DND-41 (cell line): Measurements from ENCODE around the gene MEPE.

ENCODE experiments used
- ATAC-seq: fragments of 200-7000 bp; cut with Tn5 transposase; 3 replicates; pipeline ENCODE4 v1.9.1; 2021; ENCODE audit warnings: low read depth; ENCODE audit not compliant: insufficient read depth
- DNase-seq: peaks from one replicate; pipeline ENCODE4 v3.0.0-alpha.2; 2020
- H2AFZ ChIP-seq: 2 replicates; pipeline ENCODE4 v1.6.0; 2012; ENCODE audit warnings: low read depth, low read length
- H3K27ac ChIP-seq: 2 replicates; pipeline ENCODE4 v1.5.1; 2012; ENCODE audit warnings: low read length, inconsistent platforms
- H3K27me3 ChIP-seq: fragments of 200-600 bp; sonication (generic); 2 replicates; pipeline ENCODE4 v1.6.0; 2012; ENCODE audit warnings: low read length, mild to moderate bottlenecking, inconsistent platforms; ENCODE audit not compliant: insufficient read depth, poor library complexity
- H3K36me3 ChIP-seq: 2 replicates; pipeline ENCODE4 v1.5.1; 2012; ENCODE audit warnings: low read length, inconsistent platforms; ENCODE audit not compliant: insufficient read depth
- H3K4me1 ChIP-seq: 2 replicates; pipeline ENCODE4 v1.5.1; 2012; ENCODE audit warnings: mild to moderate bottlenecking, low read length; ENCODE audit not compliant: insufficient read depth
- H3K4me2 ChIP-seq: 2 replicates; pipeline ENCODE4 v1.6.0; 2012; ENCODE audit warnings: mild to moderate bottlenecking, moderate library complexity, low read length, inconsistent platforms; ENCODE audit not compliant: insufficient read depth
- H3K4me3 ChIP-seq, 2 experiments: fragments of 200-600 bp in 1 of 2; shearing (Covaris generic) in 1 of 2; 2 replicates each; pipeline ENCODE4 v1.5.1; 2012 to 2016; ENCODE audit warnings: inconsistent platforms in 2 of 2, low read length in 2 of 2, mild to moderate bottlenecking in 2 of 2, low read depth in 1 of 2, moderate library complexity in 1 of 2
- H3K79me2 ChIP-seq: 2 replicates; pipeline ENCODE4 v1.6.0; 2012; ENCODE audit warnings: low read length, inconsistent platforms; ENCODE audit not compliant: insufficient read depth
- H3K9ac ChIP-seq: 2 replicates; pipeline ENCODE4 v1.6.0; 2012; ENCODE audit warnings: low read depth, mild to moderate bottlenecking, inconsistent platforms, low read length, moderate library complexity
- H3K9me3 ChIP-seq: 2 replicates; pipeline ENCODE4 v1.5.1; 2012; ENCODE audit warnings: low read length, moderate library complexity, mild to moderate bottlenecking, inconsistent platforms; ENCODE audit not compliant: insufficient read depth, severe bottlenecking
- H4K20me1 ChIP-seq: 2 replicates; pipeline ENCODE4 v1.6.0; 2012; ENCODE audit warnings: low read length; ENCODE audit not compliant: insufficient read depth
- CTCF ChIP-seq: IDR thresholded peaks from 2 replicates; pipeline ENCODE4 v1.5.1; 2012; ENCODE audit warnings: borderline replicate concordance, low read length, moderate library complexity, mild to moderate bottlenecking; ENCODE audit not compliant: poor library complexity, severe bottlenecking; ENCODE audit errors: extremely low read depth
- EZH2 ChIP-seq: IDR thresholded peaks from 3 replicates; pipeline ENCODE4 v1.6.1; 2012; ENCODE audit warnings: borderline replicate concordance, low read depth, mild to moderate bottlenecking, moderate library complexity, low read length, inconsistent platforms; ENCODE audit not compliant: severe bottlenecking

MEPE gene

DNA sequence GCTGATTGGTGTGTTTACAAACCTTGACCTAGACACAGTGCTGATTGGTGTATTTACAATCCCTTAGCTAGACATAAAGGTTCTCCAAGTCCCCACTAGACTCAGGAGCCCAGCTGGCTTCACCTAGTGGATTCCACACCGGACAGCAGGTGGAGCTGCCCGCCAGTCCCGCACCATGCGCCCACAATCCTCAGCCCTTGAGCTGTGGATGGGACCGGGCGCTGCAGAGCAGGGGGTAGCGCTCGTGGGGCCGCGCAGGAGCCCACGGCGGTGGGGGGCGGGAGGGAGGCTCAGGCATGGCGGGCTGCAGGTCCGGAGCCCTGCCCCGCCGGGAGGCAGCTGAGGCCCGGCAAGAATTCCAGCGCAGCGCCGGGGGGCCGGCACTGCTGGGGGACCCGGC lies 30.7 kb downstream of the MEPE start:
- Histone ChIP-seq H4K20me1 (no peaks in the 10 kb centered on the region), H3K9ac (no peak overlapping the region), H3K79me2 (no peaks in the 10 kb centered on the region), H3K27ac (no peak overlapping the region), H3K9me3 (no peaks in the 10 kb centered on the region), H3K36me3 (no peaks in the 10 kb centered on the region), H3K27me3 (peaks cover 2% of the 10 kb centered on the region), H2AFZ (no peak overlapping the region), H3K4me3 (no peak overlapping the region), H3K4me2 (no peak overlapping the region), H3K4me1 (no peaks in the 10 kb centered on the region)
- TF ChIP-seq EZH2: no peak
- TF ChIP-seq CTCF: no peak
- DNase-seq: no peak
- no peak for ATAC-seq

GRCh38 chr4:87864321-87864720 lies 31.6 kb downstream of the MEPE start:
- H3K27ac ChIP-seq: no peak overlapping the region
- DNase-seq (no peak), ATAC-seq (no peak)
- H3K4me3 ChIP-seq: no peak overlapping the region
- H3K79me2 ChIP-seq: no peaks in the 10 kb centered on the region
- H3K36me3 ChIP-seq: no peaks in the 10 kb centered on the region
- H3K9ac ChIP-seq: no peak overlapping the region
- no peaks in the 10 kb centered on the region for H3K9me3 ChIP-seq
- no peak overlapping the region for H2AFZ ChIP-seq
- H3K27me3 ChIP-seq: peaks cover 2% of the 10 kb centered on the region
- no peaks in the 10 kb centered on the region for H3K4me1 ChIP-seq
- no peak overlapping the region for H3K4me2 ChIP-seq
- no peaks in the 10 kb centered on the region for H4K20me1 ChIP-seq
- TF ChIP-seq EZH2 (no peak), CTCF (no peak)

GRCh38 chr4:87865288-87865687 lies 32.5 kb downstream of the MEPE start:
- DNase-seq: no peak
- no peak overlapping the region for H3K4me2 ChIP-seq

More at GRCh38 chr4:87865288-87865687, 32.5 kb downstream of the MEPE start:
- Histone ChIP-seq H3K9ac (no peak overlapping the region), H3K27me3 (peaks cover 2% of the 10 kb centered on the region), H3K27ac (no peak overlapping the region), H4K20me1 (no peaks in the 10 kb centered on the region), H3K36me3 (no peaks in the 10 kb centered on the region), H2AFZ (no peak overlapping the region), H3K4me1 (no peaks in the 10 kb centered on the region), H3K9me3 (no peaks in the 10 kb centered on the region), H3K79me2 (no peaks in the 10 kb centered on the region), H3K4me3 (no peak overlapping the region)
- no peak for ATAC-seq
- TF ChIP-seq CTCF (no peak), EZH2 (no peak)
